Duodenal mucosa (tissue), 2 donors: ENCODE data around the gene BNC2.
"Not testable (repeated sequence)": the region's sequence is repeated elsewhere in the genome, so short reads cannot be mapped to it uniquely, and the experiment has no call there.

ENCODE experiments used
- H3K27ac ChIP-seq: one replicate; pipeline ENCODE4 v1.7.0; 2013; ENCODE audit warnings: low read depth, low read length
- H3K27me3 ChIP-seq, 2 donors: one replicate each; pipeline ENCODE4 v1.7.0; 2013; ENCODE audit warnings: low read length in 2 of 2, control low read depth in 1 of 2; ENCODE audit not compliant: insufficient read depth in 2 of 2, control insufficient read depth in 1 of 2
- H3K36me3 ChIP-seq, 2 donors: one replicate each; pipeline ENCODE4 v1.7.0; 2013; ENCODE audit warnings: low read length in 2 of 2, control low read depth in 1 of 2; ENCODE audit not compliant: insufficient read depth in 2 of 2, control insufficient read depth in 1 of 2
- H3K4me1 ChIP-seq, 2 donors: one replicate each; pipeline ENCODE4 v1.7.0; 2013; ENCODE audit warnings: low read length in 2 of 2, control low read depth in 1 of 2; ENCODE audit not compliant: insufficient read depth in 2 of 2, control insufficient read depth in 1 of 2
- H3K4me3 ChIP-seq, 2 donors: one replicate each; pipeline ENCODE4 v1.7.0; 2013; ENCODE audit warnings: low read length in 2 of 2, low read depth in 1 of 2
- H3K9ac ChIP-seq, 2 donors: one replicate each; pipeline ENCODE4 v1.7.0; 2013; ENCODE audit warnings: low read length in 2 of 2, low read depth in 1 of 2
- H3K9me3 ChIP-seq, 2 donors: one replicate each; pipeline ENCODE4 v1.7.0; 2013; ENCODE audit warnings: low read length in 2 of 2, control low read depth in 1 of 2; ENCODE audit not compliant: control insufficient read depth in 1 of 2

The BNC2 gene

GRCh38 chr9:16888594-16888993 lies 18.1 kb upstream of the BNC2 start:
- H3K9ac ChIP-seq, result no peak overlapping the region
- no peaks in the 10 kb centered on the region for H3K36me3 ChIP-seq
- no peak overlapping the region for H3K27ac ChIP-seq
- no peaks in the 10 kb centered on the region for H3K9me3 ChIP-seq
- H3K4me3 ChIP-seq, result no peak overlapping the region
- H3K27me3 ChIP-seq, result no peaks in the 10 kb centered on the region
- no peaks in the 10 kb centered on the region for H3K4me1 ChIP-seq

- Histone ChIP-seq H3K27ac (no peak overlapping the region), H3K4me3 (no peak overlapping the region), H3K36me3 (no peaks in the 10 kb centered on the region), H3K4me1 (no peaks in the 10 kb centered on the region), H3K9ac (no peak overlapping the region), H3K9me3 (peaks cover 0 to 5% of the 10 kb centered on the region in 2 donors), H3K27me3 (no peaks in the 10 kb centered on the region)
Measured at GRCh38 chr9:16885931-16886330, 15.5 kb upstream of the BNC2 start.

GRCh38 chr9:16884952-16885513 lies 14.6 kb upstream of the BNC2 start:
- H3K36me3 ChIP-seq, result no peaks in the 10 kb centered on the region
- H3K9me3 ChIP-seq, result peaks cover 0 to 5% of the 10 kb centered on the region in 2 donors
- no peak overlapping the region for H3K27ac ChIP-seq
- H3K27me3 ChIP-seq, result no peaks in the 10 kb centered on the region
- H3K4me1 ChIP-seq, result no peaks in the 10 kb centered on the region
- H3K4me3 ChIP-seq, result no peak overlapping the region
- H3K9ac ChIP-seq, result no peak overlapping the region

- no peak overlapping the region for H3K27ac ChIP-seq
- H3K9me3 ChIP-seq, result peaks cover 0 to 5% of the 10 kb centered on the region in 2 donors
- no peaks in the 10 kb centered on the region for H3K36me3 ChIP-seq
- H3K4me3 ChIP-seq, result no peak overlapping the region
- no peaks in the 10 kb centered on the region for H3K4me1 ChIP-seq
- no peak overlapping the region for H3K9ac ChIP-seq
- H3K27me3 ChIP-seq, result no peaks in the 10 kb centered on the region
Measured at GRCh38 chr9:16884373-16884772, 13.9 kb upstream of the BNC2 start.

- Histone ChIP-seq H3K36me3 (no peaks in the 10 kb centered on the region), H3K9me3 (peaks cover 0 to 5% of the 10 kb centered on the region in 2 donors), H3K27me3 (no peaks in the 10 kb centered on the region), H3K27ac (no peak overlapping the region), H3K9ac (no peak overlapping the region), H3K4me1 (no peaks in the 10 kb centered on the region), H3K4me3 (no peak overlapping the region)
Measured at GRCh38 chr9:16883586-16883985, 13.1 kb upstream of the BNC2 start.

- H3K36me3 ChIP-seq, H3K27ac ChIP-seq, H3K9me3 ChIP-seq, H3K27me3 ChIP-seq, H3K4me1 ChIP-seq, H3K9ac ChIP-seq, H3K4me3 ChIP-seq: not testable (repeated sequence)
Measured at GRCh38 chr9:16882440-16882839, 12.0 kb upstream of the BNC2 start.

- no peaks in the 10 kb centered on the region for H3K4me1 ChIP-seq
- H3K27ac ChIP-seq, result no peak overlapping the region
- peaks cover 0 to 5% of the 10 kb centered on the region in 2 donors for H3K9me3 ChIP-seq
- no peaks in the 10 kb centered on the region for H3K27me3 ChIP-seq
- H3K4me3 ChIP-seq, result no peak overlapping the region
- no peaks in the 10 kb centered on the region for H3K36me3 ChIP-seq
- no peak overlapping the region for H3K9ac ChIP-seq
Measured at GRCh38 chr9:16879416-16879815, 8.9 kb upstream of the BNC2 start.

- H3K36me3 ChIP-seq, result no peaks in the 10 kb centered on the region
- H3K27me3 ChIP-seq, result peaks cover 0 to under 1% of the 10 kb centered on the region in 2 donors
- no peak overlapping the region for H3K27ac ChIP-seq
- H3K4me3 ChIP-seq, result no peak overlapping the region
- H3K9ac ChIP-seq, result no peak overlapping the region
- H3K4me1 ChIP-seq, result no peaks in the 10 kb centered on the region
- peaks cover 0 to 3% of the 10 kb centered on the region in 2 donors for H3K9me3 ChIP-seq
Measured at GRCh38 chr9:16877256-16877655, 6.8 kb upstream of the BNC2 start.

- no peaks in the 10 kb centered on the region for H3K4me1 ChIP-seq
- H3K36me3 ChIP-seq, result no peaks in the 10 kb centered on the region
- no peak overlapping the region for H3K9ac ChIP-seq
- H3K27ac ChIP-seq, result no peak overlapping the region
- no peaks in the 10 kb centered on the region for H3K9me3 ChIP-seq
- peaks cover 13 to 14% of the 10 kb centered on the region in 2 donors for H3K27me3 ChIP-seq
- no peak overlapping the region for H3K4me3 ChIP-seq
Measured at GRCh38 chr9:16873126-16873802, 2.8 kb upstream of the BNC2 start.

GRCh38 chr9:16871336-16872151 lies 1.1 kb upstream of the BNC2 start:
- no peaks in the 10 kb centered on the region for H3K9me3 ChIP-seq
- peaks cover 14 to 20% of the 10 kb centered on the region in 2 donors for H3K27me3 ChIP-seq
- no peaks in the 10 kb centered on the region for H3K36me3 ChIP-seq
- H3K27ac ChIP-seq, result no peak overlapping the region
- H3K9ac ChIP-seq, result no peak overlapping the region
- no peaks in the 10 kb centered on the region for H3K4me1 ChIP-seq
- peak overlapping the region; percentile 57 to 58 for H3K4me3 ChIP-seq
